ENCODE results near the gene MYO16.

MYO16 gene

GRCh38 chr13:108927615-108928014 lies 298.2 kb downstream of the MYO16 start:
- no peaks in the 10 kb centered on the region for H3K27me3 ChIP-seq (ENCODE audit: insufficient read depth, poor library complexity, severe bottlenecking)
- H3K4me1 ChIP-seq (ENCODE audit: insufficient read depth, poor library complexity, severe bottlenecking), result no peaks in the 10 kb centered on the region
- H3K4me3 ChIP-seq (ENCODE audit: severe bottlenecking), result no peak overlapping the region
- no peak overlapping the region for H3K27ac ChIP-seq (ENCODE audit: poor library complexity, severe bottlenecking)
- H3K36me3 ChIP-seq (ENCODE audit: low read depth), result no peaks in the 10 kb centered on the region
- ATAC-seq (ENCODE audit: low read depth) (no peak), DNase-seq (ENCODE audit: low spot score) (no peak)
- no peaks in the 10 kb centered on the region for H3K9me3 ChIP-seq (ENCODE audit: severe bottlenecking)
- no peak for TF ChIP-seq CTCF (IDR thresholded peaks at IDR 0.05; ENCODE audit: poor library complexity, severe bottlenecking)

GRCh38 chr13:108929532-108930206 lies 300.3 kb downstream of the MYO16 start:
- no peaks in the 10 kb centered on the region for H3K36me3 ChIP-seq (ENCODE audit: low read depth)
- H3K9me3 ChIP-seq (ENCODE audit: severe bottlenecking), result no peaks in the 10 kb centered on the region
- ATAC-seq (ENCODE audit: low read depth) (peak; percentile 50; the same call in 1 of the 3 replicates), DNase-seq (ENCODE audit: low spot score) (no peak)
- no peak overlapping the region for H3K27ac ChIP-seq (ENCODE audit: poor library complexity, severe bottlenecking)
- H3K27me3 ChIP-seq (ENCODE audit: insufficient read depth, poor library complexity, severe bottlenecking), result no peaks in the 10 kb centered on the region
- no peak overlapping the region for H3K4me3 ChIP-seq (ENCODE audit: severe bottlenecking)
- no peak for TF ChIP-seq CTCF (IDR thresholded peaks at IDR 0.05; ENCODE audit: poor library complexity, severe bottlenecking)
- no peaks in the 10 kb centered on the region for H3K4me1 ChIP-seq (ENCODE audit: insufficient read depth, poor library complexity, severe bottlenecking)

DNA sequence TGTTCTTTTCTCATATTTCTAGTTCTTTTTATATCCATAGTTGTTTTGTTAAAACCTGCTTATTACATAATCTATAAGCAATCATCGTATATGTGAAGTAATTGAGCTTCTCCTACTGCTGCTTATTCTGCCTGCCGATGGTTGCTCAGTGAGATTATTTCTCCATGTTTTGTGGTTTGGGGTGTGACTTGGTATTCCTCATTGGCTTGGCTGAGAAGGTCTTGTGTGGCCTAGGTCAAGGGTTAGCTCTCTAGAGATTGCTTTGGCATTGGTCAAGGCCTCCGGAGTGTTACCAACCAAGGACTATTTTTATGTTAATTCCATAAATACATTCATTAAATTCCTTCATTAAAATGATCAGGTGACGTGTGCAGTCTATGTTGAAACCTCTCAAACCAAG lies 302.8 kb downstream of the MYO16 start:
- ATAC-seq (ENCODE audit: low read depth), result no peak
- H3K36me3 ChIP-seq (ENCODE audit: low read depth), result no peaks in the 10 kb centered on the region
- no peak for DNase-seq (ENCODE audit: low spot score)
- TF ChIP-seq CTCF (IDR thresholded peaks at IDR 0.05; ENCODE audit: poor library complexity, severe bottlenecking), result no peak
- H3K4me1 ChIP-seq (ENCODE audit: insufficient read depth, poor library complexity, severe bottlenecking), result no peaks in the 10 kb centered on the region
- H3K4me3 ChIP-seq (ENCODE audit: severe bottlenecking), result no peak overlapping the region
- no peaks in the 10 kb centered on the region for H3K27me3 ChIP-seq (ENCODE audit: insufficient read depth, poor library complexity, severe bottlenecking)
- H3K9me3 ChIP-seq (ENCODE audit: severe bottlenecking), result no peaks in the 10 kb centered on the region
- no peak overlapping the region for H3K27ac ChIP-seq (ENCODE audit: poor library complexity, severe bottlenecking)

DNA sequence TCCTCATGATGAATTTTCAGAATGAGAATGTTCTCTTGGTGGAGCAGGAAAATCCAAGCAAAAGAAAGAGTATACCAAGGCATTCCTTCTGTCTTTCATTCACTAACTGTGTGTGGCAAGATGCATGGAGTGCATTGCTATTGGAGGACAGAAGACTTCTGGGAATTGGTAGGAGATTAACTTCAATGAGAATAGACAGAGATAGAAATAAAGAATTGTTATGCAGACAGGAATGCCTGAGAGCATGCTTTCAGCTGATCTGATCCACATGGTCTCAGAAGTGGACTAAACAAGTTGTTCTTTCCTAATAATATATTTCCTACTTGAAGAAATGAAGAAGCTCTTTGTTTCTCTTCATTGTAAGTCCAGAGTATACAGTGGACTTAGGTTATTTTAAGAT lies 303.6 kb downstream of the MYO16 start:
- no peaks in the 10 kb centered on the region for H3K27me3 ChIP-seq (ENCODE audit: insufficient read depth, poor library complexity, severe bottlenecking)
- no peak overlapping the region for H3K4me3 ChIP-seq (ENCODE audit: severe bottlenecking)
- no peaks in the 10 kb centered on the region for H3K4me1 ChIP-seq (ENCODE audit: insufficient read depth, poor library complexity, severe bottlenecking)
- H3K36me3 ChIP-seq (ENCODE audit: low read depth), result no peaks in the 10 kb centered on the region
- no peak for TF ChIP-seq CTCF (IDR thresholded peaks at IDR 0.05; ENCODE audit: poor library complexity, severe bottlenecking)
- DNase-seq (ENCODE audit: low spot score) (no peak), ATAC-seq (ENCODE audit: low read depth) (no peak)
- H3K9me3 ChIP-seq (ENCODE audit: severe bottlenecking), result no peaks in the 10 kb centered on the region
- no peak overlapping the region for H3K27ac ChIP-seq (ENCODE audit: poor library complexity, severe bottlenecking)

DNA sequence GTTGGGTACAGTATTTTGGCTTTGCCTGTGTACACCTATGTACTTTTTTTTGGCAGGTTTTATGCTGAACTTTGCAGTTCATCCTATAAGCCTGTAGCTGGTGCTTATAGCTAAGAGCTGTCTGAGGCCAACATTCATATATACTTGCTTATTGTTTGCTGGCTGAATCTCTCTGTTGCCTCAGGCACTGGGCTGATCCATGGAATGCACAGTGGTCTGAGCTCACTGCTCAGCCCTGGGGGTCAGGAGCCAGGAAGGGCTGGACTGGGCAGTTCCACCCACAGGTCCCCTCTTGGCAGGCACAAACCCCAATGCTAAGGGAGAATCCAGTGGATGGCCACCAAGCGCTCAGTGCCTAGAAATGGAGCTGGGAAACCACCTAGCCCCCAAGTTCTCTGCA lies 308.7 kb downstream of the MYO16 start:
- no peaks in the 10 kb centered on the region for H3K27me3 ChIP-seq (ENCODE audit: insufficient read depth, poor library complexity, severe bottlenecking)
- DNase-seq (ENCODE audit: low spot score), result no peak
- H3K36me3 ChIP-seq (ENCODE audit: low read depth), result no peaks in the 10 kb centered on the region
- no peak overlapping the region for H3K27ac ChIP-seq (ENCODE audit: poor library complexity, severe bottlenecking)
- no peak overlapping the region for H3K4me3 ChIP-seq (ENCODE audit: severe bottlenecking)
- H3K4me1 ChIP-seq (ENCODE audit: insufficient read depth, poor library complexity, severe bottlenecking), result no peaks in the 10 kb centered on the region
- no peaks in the 10 kb centered on the region for H3K9me3 ChIP-seq (ENCODE audit: severe bottlenecking)
- no peak for TF ChIP-seq CTCF (IDR thresholded peaks at IDR 0.05; ENCODE audit: poor library complexity, severe bottlenecking)
- no peak for ATAC-seq (ENCODE audit: low read depth)
